GM19035 (cell line): ENCODE results near the gene FOXO6.

Source experiments
- ATAC-seq: cut with Tn5 transposase; IDR thresholded peaks from one replicate; pipeline ENCODE4 v1.9.1; 2021; ENCODE audit not compliant: unreplicated experiment

The FOXO6 gene

GRCh38 chr1:41365772-41366454, 4.7 kb downstream of the FOXO6 start:
- no peak for ATAC-seq

- ATAC-seq: no peak
These were observed 5.4 kb downstream of the FOXO6 start for GRCh38 chr1:41366455-41367287.

- ATAC-seq: no peak
These were observed 6.0 kb downstream of the FOXO6 start for GRCh38 chr1:41367288-41367642.

- no peak for ATAC-seq
These were observed 7.1 kb downstream of the FOXO6 start for GRCh38 chr1:41368366-41368765.

GRCh38 chr1:41368801-41369200, 7.6 kb downstream of the FOXO6 start:
- no peak for ATAC-seq

- ATAC-seq: no peak
These were observed 8.3 kb downstream of the FOXO6 start for GRCh38 chr1:41369531-41369930.

- ATAC-seq: no peak
These were observed 9.0 kb downstream of the FOXO6 start for GRCh38 chr1:41370225-41370624.

GRCh38 chr1:41370756-41371420, 9.7 kb downstream of the FOXO6 start:
- ATAC-seq: no peak

- no peak for ATAC-seq
These were observed 10.7 kb downstream of the FOXO6 start for GRCh38 chr1:41371630-41372599.

GRCh38 chr1:41372600-41372993, 11.4 kb downstream of the FOXO6 start:
- ATAC-seq: no peak

- ATAC-seq: no peak
These were observed 12.1 kb downstream of the FOXO6 start for GRCh38 chr1:41373373-41373772.

- no peak for ATAC-seq
These were observed 13.5 kb downstream of the FOXO6 start for GRCh38 chr1:41374711-41375110.

GRCh38 chr1:41377397-41377796, 16.2 kb downstream of the FOXO6 start:
- ATAC-seq: no peak

- ATAC-seq: no peak
These were observed 17.0 kb downstream of the FOXO6 start for GRCh38 chr1:41378222-41378621.

- ATAC-seq: no peak
These were observed 17.9 kb downstream of the FOXO6 start for GRCh38 chr1:41378999-41379737.

GRCh38 chr1:41379738-41380130, 18.5 kb downstream of the FOXO6 start:
- no peak for ATAC-seq

- ATAC-seq: no peak
These were observed 19.0 kb downstream of the FOXO6 start for GRCh38 chr1:41380195-41380594.

GRCh38 chr1:41380979-41381691, 19.9 kb downstream of the FOXO6 start:
- ATAC-seq: no peak

- no peak for ATAC-seq
These were observed 20.7 kb downstream of the FOXO6 start for GRCh38 chr1:41381692-41382479.
